NB4 (cell line): Measurements from ENCODE around the gene ADAMTSL3.

Experiments used
- MYC ChIP-seq: IDR thresholded peaks from 2 replicates; pipeline ENCODE4 v1.6.1; 2011; ENCODE audit warnings: low read depth, low read length
- POLR2A ChIP-seq: IDR thresholded peaks from 2 replicates; pipeline ENCODE4 v1.6.1; 2011; ENCODE audit warnings: mild to moderate bottlenecking; ENCODE audit not compliant: insufficient read length; ENCODE audit errors: extremely low read depth
- TF ChIP-seq, protein P1 (sequence below): IDR thresholded peaks from one replicate; pipeline ENCODE4 v1.5.1; 2012; ENCODE audit warnings: low read depth, low read length
- TF ChIP-seq, protein P2 (sequence below): IDR thresholded peaks from 2 replicates; pipeline ENCODE4 v1.6.1; 2011; ENCODE audit warnings: low read depth, low read length

DNA sequence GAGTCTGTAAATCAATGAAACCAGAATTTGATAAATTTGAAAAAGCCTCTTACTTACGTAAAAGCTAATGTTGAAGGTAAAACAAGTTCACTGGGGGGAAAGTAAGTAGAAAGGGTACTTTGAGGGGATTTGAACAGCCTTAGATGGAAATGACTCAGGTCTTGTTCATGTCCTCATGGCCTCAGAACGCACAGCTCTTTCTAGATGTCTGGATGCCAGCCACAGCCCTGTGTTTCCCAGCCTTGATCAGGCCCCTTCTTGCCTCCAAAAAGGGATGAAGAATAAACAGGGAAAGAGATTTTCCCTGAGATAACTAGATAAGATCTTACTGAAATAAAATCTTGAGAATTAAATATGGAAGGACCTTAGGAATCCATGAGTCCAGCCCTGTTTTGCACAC lies 344.6 kb downstream of the ADAMTSL3 start:
- TF ChIP-seq, protein P1, sequence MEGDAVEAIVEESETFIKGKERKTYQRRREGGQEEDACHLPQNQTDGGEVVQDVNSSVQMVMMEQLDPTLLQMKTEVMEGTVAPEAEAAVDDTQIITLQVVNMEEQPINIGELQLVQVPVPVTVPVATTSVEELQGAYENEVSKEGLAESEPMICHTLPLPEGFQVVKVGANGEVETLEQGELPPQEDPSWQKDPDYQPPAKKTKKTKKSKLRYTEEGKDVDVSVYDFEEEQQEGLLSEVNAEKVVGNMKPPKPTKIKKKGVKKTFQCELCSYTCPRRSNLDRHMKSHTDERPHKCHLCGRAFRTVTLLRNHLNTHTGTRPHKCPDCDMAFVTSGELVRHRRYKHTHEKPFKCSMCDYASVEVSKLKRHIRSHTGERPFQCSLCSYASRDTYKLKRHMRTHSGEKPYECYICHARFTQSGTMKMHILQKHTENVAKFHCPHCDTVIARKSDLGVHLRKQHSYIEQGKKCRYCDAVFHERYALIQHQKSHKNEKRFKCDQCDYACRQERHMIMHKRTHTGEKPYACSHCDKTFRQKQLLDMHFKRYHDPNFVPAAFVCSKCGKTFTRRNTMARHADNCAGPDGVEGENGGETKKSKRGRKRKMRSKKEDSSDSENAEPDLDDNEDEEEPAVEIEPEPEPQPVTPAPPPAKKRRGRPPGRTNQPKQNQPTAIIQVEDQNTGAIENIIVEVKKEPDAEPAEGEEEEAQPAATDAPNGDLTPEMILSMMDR = no peak
- TF ChIP-seq POLR2A (no peak), MYC (no peak)
- TF ChIP-seq, protein P2, sequence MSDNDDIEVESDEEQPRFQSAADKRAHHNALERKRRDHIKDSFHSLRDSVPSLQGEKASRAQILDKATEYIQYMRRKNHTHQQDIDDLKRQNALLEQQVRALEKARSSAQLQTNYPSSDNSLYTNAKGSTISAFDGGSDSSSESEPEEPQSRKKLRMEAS = no peak
